ENCODE data around the gene LRRC72.
A peak's percentile ranks its signal among the peaks of the same experiment; 100 is the strongest.
"Not testable (repeated sequence)": the region's sequence is repeated elsewhere in the genome, so short reads cannot be mapped to it uniquely, and the experiment has no call there.

The LRRC72 gene

GRCh38 chr7:16529697-16530096 lies 3.1 kb downstream of the LRRC72 start:
- DNase-seq = no peak

GRCh38 chr7:16531707-16532106 lies 5.1 kb downstream of the LRRC72 start:
- DNase-seq = no peak

GRCh38 chr7:16532272-16532671 lies 5.6 kb downstream of the LRRC72 start:
- DNase-seq = no peak

GRCh38 chr7:16535500-16535899 lies 8.9 kb downstream of the LRRC72 start:
- no peak for DNase-seq

GRCh38 chr7:16540559-16540958 lies 13.9 kb downstream of the LRRC72 start:
- DNase-seq = not testable (repeated sequence)

GRCh38 chr7:16542401-16542800 lies 15.8 kb downstream of the LRRC72 start:
- DNase-seq = no peak

- no peak for DNase-seq
These were observed 16.8 kb downstream of the LRRC72 start for GRCh38 chr7:16543456-16543855.

- DNase-seq = no peak
These were observed 20.4 kb downstream of the LRRC72 start for GRCh38 chr7:16546921-16547505.

GRCh38 chr7:16548428-16548827 lies 21.8 kb downstream of the LRRC72 start:
- DNase-seq = no peak

GRCh38 chr7:16550671-16551070 lies 24.0 kb downstream of the LRRC72 start:
- no peak for DNase-seq

- no peak for DNase-seq
These were observed 28.1 kb downstream of the LRRC72 start for GRCh38 chr7:16554518-16555236.

- no peak for DNase-seq
These were observed 29.7 kb downstream of the LRRC72 start for GRCh38 chr7:16556359-16556758.

- no peak for DNase-seq
These were observed 32.2 kb downstream of the LRRC72 start for GRCh38 chr7:16558761-16559302.

- DNase-seq = no peak
These were observed 33.0 kb downstream of the LRRC72 start for GRCh38 chr7:16559497-16560179.

GRCh38 chr7:16561943-16562342 lies 35.3 kb downstream of the LRRC72 start:
- no peak for DNase-seq

- DNase-seq = no peak
These were observed 36.0 kb downstream of the LRRC72 start for GRCh38 chr7:16562456-16563220.

GRCh38 chr7:16563281-16564022 lies 36.8 kb downstream of the LRRC72 start:
- DNase-seq = no peak

- no peak for DNase-seq
These were observed 37.4 kb downstream of the LRRC72 start for GRCh38 chr7:16564023-16564380.

- peak; percentile 85 for DNase-seq
These were observed 38.3 kb downstream of the LRRC72 start for GRCh38 chr7:16564909-16565426.

GRCh38 chr7:16571941-16572340 lies 45.3 kb downstream of the LRRC72 start:
- no peak for DNase-seq

GRCh38 chr7:16579216-16579615 lies 52.6 kb downstream of the LRRC72 start:
- no peak for DNase-seq

GRCh38 chr7:16581286-16581685 lies 54.7 kb downstream of the LRRC72 start:
- DNase-seq = no peak

Measured in kidney glomerular epithelial cell (primary cell).